Mesenchymal stem cell (in vitro differentiated cells and primary cell): ENCODE data around the gene TRIP6.
A peak's percentile ranks its signal among the peaks of the same experiment; 100 is the strongest.

ENCODE experiments used
- DNase-seq: peaks from one replicate; pipeline ENCODE4 v3.0.0-alpha.2; 2013
- H2AFZ ChIP-seq: one replicate; pipeline ENCODE4 v1.6.1; 2013; ENCODE audit warnings: low read depth, mild to moderate bottlenecking, control low read depth, inconsistent platforms, low read length, moderate library complexity
- H2AK5ac ChIP-seq: 2 replicates; pipeline ENCODE4 v1.6.1; 2013; ENCODE audit warnings: low read length, moderate library complexity, mild to moderate bottlenecking, inconsistent platforms; ENCODE audit not compliant: severe bottlenecking
- H2BK120ac ChIP-seq: one replicate; pipeline ENCODE4 v1.6.1; 2013; ENCODE audit warnings: low read depth, mild to moderate bottlenecking, inconsistent platforms, low read length, moderate library complexity
- H2BK12ac ChIP-seq, 2 experiments: one replicate each; pipeline ENCODE4 v1.6.1; 2013; ENCODE audit warnings: inconsistent platforms in 2 of 2, low read length in 2 of 2, mild to moderate bottlenecking in 2 of 2, moderate library complexity in 2 of 2, control low read depth in 1 of 2
- H2BK15ac ChIP-seq: one replicate; pipeline ENCODE4 v1.6.1; 2013; ENCODE audit warnings: mild to moderate bottlenecking, low read depth, inconsistent platforms; ENCODE audit not compliant: poor library complexity, severe bottlenecking
- H2BK5ac ChIP-seq: 2 replicates; pipeline ENCODE4 v1.6.1; 2013; ENCODE audit warnings: low read depth, mild to moderate bottlenecking, low read length, control low read depth, inconsistent platforms; ENCODE audit not compliant: poor library complexity, severe bottlenecking
- H3K14ac ChIP-seq, 2 experiments: one replicate each; pipeline ENCODE4 v1.6.1; 2013; ENCODE audit warnings: inconsistent platforms in 2 of 2, low read length in 2 of 2, control low read depth in 1 of 2, mild to moderate bottlenecking in 1 of 2, moderate library complexity in 1 of 2
- H3K18ac ChIP-seq, 2 experiments: one replicate each; pipeline ENCODE4 v1.6.1; 2013; ENCODE audit warnings: inconsistent platforms in 2 of 2, low read length in 2 of 2, control low read depth in 1 of 2, low read depth in 1 of 2, mild to moderate bottlenecking in 1 of 2
- H3K23ac ChIP-seq, 2 experiments: one replicate each; pipeline ENCODE4 v1.6.1; 2013; ENCODE audit warnings: inconsistent platforms in 2 of 2, low read length in 2 of 2, mild to moderate bottlenecking in 2 of 2, moderate library complexity in 2 of 2, control low read depth in 1 of 2
- H3K27ac ChIP-seq: 2 replicates; pipeline ENCODE4 v1.5.1; 2013; ENCODE audit warnings: mild to moderate bottlenecking, moderate library complexity, low read length, control low read depth, inconsistent platforms; ENCODE audit not compliant: poor library complexity, severe bottlenecking
- H3K27me3 ChIP-seq, 2 experiments: 2 replicates each; pipeline versions ENCODE4 v1.6.1 to v1.7.0; 2013; ENCODE audit warnings: low read length in 2 of 2, mild to moderate bottlenecking in 2 of 2, moderate library complexity in 2 of 2, control low read depth in 1 of 2, inconsistent platforms in 1 of 2; ENCODE audit not compliant: control insufficient read depth in 1 of 2, insufficient read depth in 1 of 2
- H3K36me3 ChIP-seq, 2 experiments: 2 replicates each; pipeline versions ENCODE4 v1.6.1 to v1.7.0; 2013; ENCODE audit warnings: low read length in 2 of 2, control low read depth in 1 of 2, inconsistent platforms in 1 of 2, low read depth in 1 of 2, mild to moderate bottlenecking in 1 of 2; ENCODE audit not compliant: insufficient read depth in 2 of 2, control insufficient read depth in 1 of 2
- H3K4ac ChIP-seq, 2 experiments: one replicate each; pipeline ENCODE4 v1.6.1; 2013; ENCODE audit warnings: inconsistent platforms in 2 of 2, low read length in 2 of 2, mild to moderate bottlenecking in 2 of 2, moderate library complexity in 2 of 2, control low read depth in 1 of 2, low read depth in 1 of 2
- H3K4me1 ChIP-seq: 2 replicates; pipeline ENCODE4 v1.6.1; 2013; ENCODE audit warnings: low read depth, low read length, control low read depth; ENCODE audit not compliant: control insufficient read depth, insufficient read depth
- H3K4me2 ChIP-seq: 2 replicates; pipeline ENCODE4 v1.6.1; 2013; ENCODE audit warnings: low read length, mild to moderate bottlenecking, inconsistent platforms; ENCODE audit not compliant: poor library complexity, severe bottlenecking
- H3K4me3 ChIP-seq, 2 experiments: 2 replicates each; pipeline versions ENCODE4 v1.5.1 to v1.7.0; 2013; ENCODE audit warnings: low read length in 2 of 2, mild to moderate bottlenecking in 2 of 2, control low read depth in 1 of 2, low read depth in 1 of 2; ENCODE audit not compliant: insufficient read depth in 1 of 2
- H3K79me1 ChIP-seq: replicated peaks from 2 replicates; pipeline ENCODE4 v1.6.1; 2013; ENCODE audit warnings: mild to moderate bottlenecking, control low read depth, low read length, inconsistent platforms; ENCODE audit not compliant: poor library complexity, severe bottlenecking
- H3K9ac ChIP-seq: 2 replicates; pipeline ENCODE4 v1.7.0; 2013; ENCODE audit warnings: mild to moderate bottlenecking, low read length, moderate library complexity
- H3K9me3 ChIP-seq: 2 replicates; pipeline ENCODE4 v1.7.0; 2013; ENCODE audit warnings: mild to moderate bottlenecking, low read length; ENCODE audit not compliant: control insufficient read depth
- H4K8ac ChIP-seq: one replicate; pipeline ENCODE4 v1.6.1; 2013; ENCODE audit warnings: inconsistent platforms, mild to moderate bottlenecking, low read length, moderate library complexity
- H4K91ac ChIP-seq: one replicate; pipeline ENCODE4 v1.6.1; 2013; ENCODE audit warnings: mild to moderate bottlenecking, low read length, inconsistent platforms
- WGBS: methylation state at CpG from one replicate; pipeline ENCODE4 v1.1.7; 2013; ENCODE audit warnings: mixed read lengths; 5-methylcytosine and 5-hydroxymethylcytosine counted together

TRIP6 gene

GRCh38 chr7:100881136-100881535, 13.9 kb downstream of the TRIP6 start:
- H2AFZ ChIP-seq = no peak overlapping the region
- H3K4me1 ChIP-seq = peaks cover 13% of the 10 kb centered on the region
- H3K27me3 ChIP-seq = no peaks in the 10 kb centered on the region
- H3K4ac ChIP-seq = no peak overlapping the region
- H2BK15ac ChIP-seq = no peak overlapping the region
- H3K9me3 ChIP-seq = no peaks in the 10 kb centered on the region
- no peak overlapping the region for H2BK5ac ChIP-seq
- WGBS = 98% methylated on average over 20 of the region's 20 CpGs
- H2AK5ac ChIP-seq = no peak overlapping the region
- H3K9ac ChIP-seq = no peak overlapping the region
- H3K36me3 ChIP-seq = peaks cover 79 to 92% of the 10 kb centered on the region in 2 experiments
- peaks cover 33% of the 10 kb centered on the region for H3K79me1 ChIP-seq
- no peak overlapping the region for H4K8ac ChIP-seq
- no peak overlapping the region for H3K27ac ChIP-seq
- no peak overlapping the region for H3K4me2 ChIP-seq
- H3K4me3 ChIP-seq = no peak overlapping the region
- DNase-seq = no peak
- no peak overlapping the region for H2BK120ac ChIP-seq
- no peak overlapping the region for H3K23ac ChIP-seq
- H4K91ac ChIP-seq = no peak overlapping the region
- no peak overlapping the region for H3K14ac ChIP-seq
- no peak overlapping the region for H3K18ac ChIP-seq
- H2BK12ac ChIP-seq = no peak overlapping the region

GRCh38 chr7:100882201-100882600, 15.0 kb downstream of the TRIP6 start:
- Histone ChIP-seq H3K18ac (no peak overlapping the region), H3K27me3 (no peaks in the 10 kb centered on the region), H3K9me3 (no peaks in the 10 kb centered on the region), H2BK15ac (no peak overlapping the region), H3K4me3 (no peak overlapping the region), H3K27ac (no peak overlapping the region), H3K79me1 (peaks cover 33% of the 10 kb centered on the region), H3K36me3 (peaks cover 89 to 92% of the 10 kb centered on the region in 2 experiments), H3K14ac (no peak overlapping the region), H2BK12ac (no peak overlapping the region), H3K9ac (no peak overlapping the region), H3K4me1 (peaks cover 9% of the 10 kb centered on the region), H2AFZ (no peak overlapping the region), H2BK5ac (no peak overlapping the region), H2BK120ac (no peak overlapping the region), H3K4ac (no peak overlapping the region), H3K23ac (no peak overlapping the region), H4K8ac (peak overlapping the region; percentile 45), H2AK5ac (no peak overlapping the region), H4K91ac (no peak overlapping the region), H3K4me2 (no peak overlapping the region)
- no peak for DNase-seq
- WGBS = 94% methylated on average over 8 of the region's 9 CpGs

DNA sequence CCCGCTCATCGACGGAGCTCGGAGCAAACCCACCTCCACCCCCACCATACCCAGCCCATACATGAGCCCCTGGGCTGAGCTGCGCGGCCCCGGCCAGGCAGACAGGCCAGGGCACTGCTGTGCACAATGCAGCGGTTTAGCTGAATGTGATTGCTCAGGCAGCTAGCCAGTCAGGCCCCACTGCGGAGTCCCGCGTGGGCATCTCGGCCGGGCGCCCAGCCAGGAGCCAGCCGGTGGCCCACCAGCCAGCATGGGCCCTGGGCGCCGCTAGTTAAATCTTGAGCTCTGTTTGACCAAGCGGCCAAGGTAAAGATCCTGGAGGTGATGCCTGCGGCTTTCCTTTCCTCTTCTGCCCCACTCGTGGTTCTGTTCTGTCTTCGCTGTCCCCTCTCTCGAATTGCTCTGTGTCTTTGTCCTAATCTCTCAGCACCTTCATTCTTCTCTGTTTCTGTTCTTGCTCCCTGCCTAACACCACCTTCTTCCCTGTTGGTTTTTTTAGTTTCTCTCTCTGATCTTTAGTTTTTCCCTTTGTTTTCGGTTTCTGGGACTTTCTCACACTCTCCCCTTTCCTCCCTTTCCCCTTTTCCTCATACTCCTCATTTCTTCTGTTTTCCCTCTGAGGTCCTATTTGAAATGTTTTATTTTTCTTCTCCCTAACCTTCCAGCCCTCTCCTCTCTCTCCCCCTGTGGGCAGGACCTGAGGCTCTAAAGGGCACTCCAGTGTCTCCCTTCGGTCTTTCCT, 15.8 kb downstream of the TRIP6 start:
- no peak overlapping the region for H3K27ac ChIP-seq

DNA sequence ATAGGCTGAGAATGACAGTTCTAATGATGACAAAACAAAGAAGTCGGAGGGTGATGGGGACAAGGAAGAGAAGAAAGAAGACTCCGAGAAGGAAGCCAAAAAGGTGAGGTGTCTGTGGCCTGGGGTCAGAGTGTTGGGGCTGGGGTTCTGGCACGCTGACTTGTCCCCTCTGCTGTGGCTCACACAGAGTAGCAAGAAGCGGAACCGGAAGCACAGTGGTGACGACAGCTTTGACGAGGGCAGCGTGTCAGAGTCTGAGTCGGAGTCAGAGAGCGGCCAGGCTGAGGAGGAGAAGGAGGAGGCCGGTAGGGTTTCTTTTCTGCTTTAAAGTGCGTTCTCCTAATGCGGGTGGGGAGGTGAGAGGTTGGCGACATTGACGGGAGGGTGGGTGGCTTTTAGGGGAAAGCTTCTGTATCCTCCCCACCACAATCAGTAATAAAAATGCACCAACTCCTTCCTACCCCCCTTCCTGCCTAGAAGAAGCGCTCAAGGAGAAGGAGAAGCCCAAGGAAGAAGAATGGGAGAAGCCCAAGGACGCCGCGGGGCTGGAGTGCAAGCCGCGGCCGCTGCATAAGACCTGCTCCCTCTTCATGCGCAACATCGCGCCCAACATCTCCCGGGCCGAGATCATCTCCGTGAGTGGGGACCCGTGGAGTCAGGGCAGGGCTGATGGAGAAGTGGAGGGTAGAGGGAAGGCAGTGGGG, 17.7 kb downstream of the TRIP6 start:
- Histone ChIP-seq H2BK120ac (no peak overlapping the region), H3K4me1 (peaks cover 19% of the 10 kb centered on the region), H3K4ac (no peak overlapping the region), H3K27me3 (no peaks in the 10 kb centered on the region), H2BK12ac (no peak overlapping the region), H3K4me3 (no peak overlapping the region), H3K36me3 (peaks cover 84 to 88% of the 10 kb centered on the region in 2 experiments), H3K18ac (no peak overlapping the region), H4K91ac (no peak overlapping the region), H3K4me2 (no peak overlapping the region), H2AFZ (no peak overlapping the region), H3K9ac (no peak overlapping the region), H3K23ac (no peak overlapping the region), H3K14ac (no peak overlapping the region), H2BK5ac (no peak overlapping the region), H2AK5ac (no peak overlapping the region), H2BK15ac (no peak overlapping the region), H3K9me3 (no peaks in the 10 kb centered on the region), H3K79me1 (peaks cover 35% of the 10 kb centered on the region), H3K27ac (no peak overlapping the region), H4K8ac (no peak overlapping the region)
- DNase-seq = no peak
- 93% methylated on average over 24 of the region's 29 CpGs for WGBS

More for the DNA sequence above, 15.8 kb downstream of the TRIP6 start:
- no peak overlapping the region for H4K8ac ChIP-seq
- no peaks in the 10 kb centered on the region for H3K9me3 ChIP-seq
- no peak overlapping the region for H3K4ac ChIP-seq
- no peak overlapping the region for H3K4me3 ChIP-seq
- no peak overlapping the region for H3K18ac ChIP-seq
- no peak overlapping the region for H3K23ac ChIP-seq
- H3K79me1 ChIP-seq = peaks cover 34% of the 10 kb centered on the region
- no peak overlapping the region for H2BK120ac ChIP-seq
- H2AK5ac ChIP-seq = no peak overlapping the region
- peaks cover 91 to 94% of the 10 kb centered on the region in 2 experiments for H3K36me3 ChIP-seq
- no peak overlapping the region for H2BK15ac ChIP-seq
- no peak for DNase-seq
- WGBS = 97% methylated on average over 24 of the region's 24 CpGs
- H2AFZ ChIP-seq = no peak overlapping the region
- H2BK5ac ChIP-seq = no peak overlapping the region
- peak overlapping the region; percentile 45 for H3K9ac ChIP-seq
- H2BK12ac ChIP-seq = no peak overlapping the region
- no peak overlapping the region for H4K91ac ChIP-seq
- H3K4me1 ChIP-seq = peaks cover 8% of the 10 kb centered on the region
- H3K4me2 ChIP-seq = no peak overlapping the region
- no peaks in the 10 kb centered on the region for H3K27me3 ChIP-seq
- no peak overlapping the region for H3K14ac ChIP-seq
